Right renal pelvis (tissue), 4 donors: Measurements from ENCODE around the gene SMARCB1. TPM values are rescaled to one million over a fixed set of nuclear protein-coding genes. Genes with fewer than 3 reads are reported as not detected.

Source experiments
- DNase-seq, 4 donors: peaks; one replicate each; pipeline ENCODE4 v3.0.0-alpha.2; 2013; ENCODE audit warnings: low read depth in 4 of 4, low spot score in 3 of 4, missing footprints in 1 of 4
- polyA plus RNA-seq, 4 donors: library from polyadenylated mRNA; unstranded; fragments of 120-200 nt; gene quantifications; one replicate each; pipeline ENCODE4 v1.2.1, GENCODE V29; 2013; ENCODE audit not compliant: insufficient read length in 4 of 4

SMARCB1 gene
- polyA plus RNA-seq, 4 donors: 193 to 206 (median 194) TPM

GRCh38 chr22:23801238-23801821, 14.6 kb downstream of the SMARCB1 start:
- no peak for DNase-seq

- no peak for DNase-seq
Measured at GRCh38 chr22:23801886-23802377, 15.2 kb downstream of the SMARCB1 start.

- DNase-seq: no peak
Measured at GRCh38 chr22:23803001-23803819, 16.4 kb downstream of the SMARCB1 start.

DNA sequence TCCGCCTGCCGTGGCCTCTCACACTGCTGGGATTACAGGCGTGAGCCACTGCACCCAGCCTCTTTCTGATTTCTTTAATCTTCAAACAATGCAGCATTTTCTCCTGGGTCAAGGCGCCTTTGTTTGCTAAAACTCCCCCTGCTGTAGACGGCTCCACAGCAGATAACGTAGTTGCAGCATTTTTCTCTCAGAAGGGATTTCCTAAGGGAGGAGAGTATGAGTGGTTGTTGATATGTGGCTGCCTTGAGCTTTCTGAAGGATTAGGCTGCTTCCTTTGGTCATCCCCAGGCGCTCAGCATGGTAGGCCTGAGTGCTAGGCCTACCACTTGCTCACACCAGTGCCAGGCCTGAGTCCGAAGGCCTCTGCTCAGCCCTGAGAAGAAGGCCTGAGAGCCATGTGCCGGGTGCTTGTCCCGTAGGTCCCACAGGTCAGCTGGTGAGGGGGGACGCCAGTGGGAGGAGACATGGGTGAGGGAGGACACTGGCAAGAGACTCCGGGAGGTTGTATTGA, 18.1 kb downstream of the SMARCB1 start:
- no peak for DNase-seq

DNA sequence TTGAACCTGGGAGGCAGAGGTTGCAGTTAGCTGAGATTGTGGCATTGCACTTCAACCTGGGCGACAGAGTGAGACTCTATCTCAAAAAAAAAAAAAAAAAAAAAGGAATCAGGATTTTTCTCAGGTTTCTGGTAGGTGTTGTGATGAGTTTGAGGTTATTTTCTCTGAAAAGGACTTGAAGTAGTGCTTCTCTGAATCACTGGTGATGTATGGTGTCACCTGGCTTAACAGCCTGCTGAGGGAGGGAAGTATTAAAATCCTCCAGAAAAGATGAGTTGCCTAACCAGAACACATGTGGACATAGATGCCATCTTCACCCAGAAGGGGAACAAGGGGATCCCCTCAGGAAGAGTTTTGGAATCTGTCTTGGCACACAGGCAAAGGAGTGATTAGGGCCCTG, 20.1 kb downstream of the SMARCB1 start:
- no peak for DNase-seq

GRCh38 chr22:23812378-23812777, 25.6 kb downstream of the SMARCB1 start:
- no peak for DNase-seq

- no peak for DNase-seq
Measured at GRCh38 chr22:23815541-23816155, 28.9 kb downstream of the SMARCB1 start.

GRCh38 chr22:23816156-23816976, 29.6 kb downstream of the SMARCB1 start:
- DNase-seq: no peak

DNA sequence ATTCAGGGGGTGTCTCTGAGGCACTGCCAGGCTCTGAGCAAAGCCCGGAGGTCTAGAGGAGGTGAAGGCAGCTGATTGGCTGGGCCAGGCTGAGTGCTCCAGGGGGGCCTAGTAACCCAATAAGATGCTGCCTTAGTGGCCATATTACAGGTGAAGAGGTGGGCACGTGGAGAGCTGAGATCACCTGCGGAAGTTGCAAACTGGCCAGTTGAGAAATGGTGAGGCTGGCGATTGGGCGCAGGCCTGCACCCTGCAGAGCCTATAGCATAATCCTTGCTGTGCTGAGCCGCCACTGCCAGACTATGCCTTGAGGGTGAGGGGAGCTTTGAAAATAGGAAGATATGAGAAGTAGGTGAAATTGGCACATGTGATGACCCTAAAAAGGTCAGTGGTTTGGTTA, 30.4 kb downstream of the SMARCB1 start:
- no peak for DNase-seq

DNA sequence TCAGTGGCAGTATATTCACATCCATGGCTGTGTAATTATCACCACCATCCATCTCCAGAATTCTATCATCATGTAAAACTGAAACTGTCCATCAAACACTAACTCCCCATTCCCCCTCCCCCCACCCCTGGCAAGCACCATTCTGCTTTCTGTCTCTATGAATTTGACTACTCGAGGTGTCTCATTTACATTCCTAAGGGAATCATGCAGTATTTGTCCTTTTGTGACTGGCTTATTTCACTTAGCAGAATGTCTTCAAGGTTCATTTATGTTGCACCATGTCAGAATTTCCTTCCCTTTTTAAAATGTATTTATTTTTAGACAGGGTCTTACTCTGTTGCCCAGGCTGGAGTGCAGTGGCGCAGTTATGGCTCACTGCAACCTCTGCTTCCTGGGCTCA, 31.8 kb downstream of the SMARCB1 start:
- no peak for DNase-seq

GRCh38 chr22:23820748-23821211, 34.0 kb downstream of the SMARCB1 start:
- DNase-seq: no peak

DNA sequence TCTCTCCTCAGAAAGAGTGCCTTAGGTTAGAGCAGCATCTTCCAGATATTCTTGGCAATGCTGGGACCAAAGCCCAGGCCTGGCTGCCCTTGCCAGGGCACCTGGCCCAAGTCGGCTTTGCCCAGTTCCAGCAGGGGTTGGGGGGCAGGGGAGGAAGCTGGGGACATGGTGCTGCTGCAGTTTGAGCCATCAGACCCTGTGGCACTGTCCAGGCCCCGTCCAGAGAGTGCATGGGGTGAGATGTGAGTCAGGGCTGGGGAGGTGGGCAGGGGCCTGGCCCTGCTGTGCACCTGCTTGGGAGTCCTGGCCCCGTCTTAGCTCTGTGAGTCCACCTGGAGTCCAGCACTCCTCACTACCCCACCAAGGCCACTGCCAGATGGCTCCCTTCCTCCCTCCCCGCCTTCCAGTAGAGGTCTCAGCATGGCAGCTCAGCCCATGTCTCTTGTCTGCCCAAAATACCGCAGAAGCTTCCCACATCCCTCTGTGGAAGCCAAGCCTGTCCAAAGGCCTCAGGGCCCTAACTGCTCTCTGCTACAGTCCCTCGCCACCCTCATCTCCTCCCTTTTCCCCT, 35.4 kb downstream of the SMARCB1 start:
- no peak for DNase-seq

GRCh38 chr22:23823331-23823791, 36.6 kb downstream of the SMARCB1 start:
- no peak for DNase-seq

DNA sequence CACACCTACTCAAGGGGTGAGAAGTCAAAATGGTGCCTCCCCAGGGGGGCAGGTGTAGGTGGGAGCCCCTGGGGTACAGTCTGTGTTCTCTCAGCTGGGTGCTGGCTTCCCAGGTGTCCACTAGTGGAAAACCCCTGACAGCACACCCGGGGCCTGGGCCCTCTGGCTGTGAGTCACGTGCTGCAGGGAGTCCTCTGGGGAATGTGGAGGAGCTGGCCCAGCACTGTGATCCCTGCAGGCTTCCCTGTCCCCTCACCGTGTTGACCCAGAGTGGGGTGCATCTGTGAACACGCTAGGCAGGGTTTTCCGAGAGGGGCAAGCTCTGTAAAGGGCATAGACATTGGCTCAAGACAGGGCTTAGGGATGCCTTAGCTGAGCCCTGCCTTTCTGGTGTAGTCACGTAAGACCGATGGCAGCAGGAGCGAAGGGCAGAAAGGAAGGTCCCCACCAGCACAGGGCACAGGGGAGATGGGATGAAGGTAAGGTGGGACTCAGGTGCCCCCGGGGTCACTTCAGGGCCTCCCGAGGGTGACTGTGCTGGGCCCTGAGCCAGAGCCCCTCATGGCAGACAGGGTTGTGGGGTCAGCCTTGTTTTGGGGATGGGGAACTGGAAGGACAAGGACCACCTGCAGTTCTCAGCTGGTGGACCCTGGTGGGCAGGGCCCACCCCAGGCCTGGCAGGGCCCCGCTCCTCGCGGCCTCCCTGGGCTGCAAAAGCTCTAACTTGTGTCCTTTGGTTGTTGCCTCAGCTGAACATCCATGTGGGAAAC, 37.9 kb downstream of the SMARCB1 start:
- no peak for DNase-seq

GRCh38 chr22:23825246-23825905, 38.6 kb downstream of the SMARCB1 start:
- no peak for DNase-seq

- DNase-seq: no peak
Measured at GRCh38 chr22:23826510-23827350, 40.0 kb downstream of the SMARCB1 start.

DNA sequence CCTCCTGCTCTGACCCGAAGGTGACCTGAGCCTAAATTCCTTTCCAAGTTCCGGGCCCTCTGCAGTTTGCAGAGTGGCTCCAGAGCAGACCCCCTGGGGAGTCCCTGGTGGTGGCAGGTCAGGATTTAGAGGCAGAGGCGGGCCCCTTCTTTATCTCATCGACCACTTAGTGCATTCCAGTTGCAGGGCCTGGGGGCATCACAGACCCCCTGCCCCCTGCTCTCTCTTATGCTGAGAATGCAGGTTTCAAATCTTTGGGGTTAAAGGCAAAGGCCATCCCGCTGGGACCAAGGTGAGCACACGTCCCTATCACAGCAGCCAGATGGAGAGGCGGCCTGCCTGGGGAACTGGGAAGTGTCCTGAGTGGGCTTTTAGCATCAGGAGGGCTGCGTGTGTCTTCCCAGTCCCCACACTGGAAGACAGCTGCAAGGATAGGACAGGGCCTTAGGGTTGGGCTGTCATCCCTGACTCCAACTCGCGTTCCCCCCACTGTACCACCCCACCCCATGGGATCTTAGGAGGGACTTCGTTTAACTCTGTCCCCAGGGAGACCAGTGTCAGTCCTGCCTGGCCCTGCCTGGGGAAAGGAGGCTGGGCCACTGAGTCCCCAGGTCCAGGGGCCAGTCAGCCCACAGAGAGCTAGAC, 40.7 kb downstream of the SMARCB1 start:
- DNase-seq: no peak
